HG03103 (cell line): ENCODE measurements around the gene SMAGP.
"Not testable (repeated sequence)": the region's sequence is repeated elsewhere in the genome, so short reads cannot be mapped to it uniquely, and the experiment has no call there.

Source experiments
- ATAC-seq: cut with Tn5 transposase; IDR thresholded peaks from one replicate; pipeline ENCODE4 v1.9.1; 2021; ENCODE audit warnings: low read depth; ENCODE audit not compliant: unreplicated experiment

Gene SMAGP

GRCh38 chr12:51227112-51227511, 43.1 kb downstream of the SMAGP start:
- ATAC-seq = not testable (repeated sequence)

DNA sequence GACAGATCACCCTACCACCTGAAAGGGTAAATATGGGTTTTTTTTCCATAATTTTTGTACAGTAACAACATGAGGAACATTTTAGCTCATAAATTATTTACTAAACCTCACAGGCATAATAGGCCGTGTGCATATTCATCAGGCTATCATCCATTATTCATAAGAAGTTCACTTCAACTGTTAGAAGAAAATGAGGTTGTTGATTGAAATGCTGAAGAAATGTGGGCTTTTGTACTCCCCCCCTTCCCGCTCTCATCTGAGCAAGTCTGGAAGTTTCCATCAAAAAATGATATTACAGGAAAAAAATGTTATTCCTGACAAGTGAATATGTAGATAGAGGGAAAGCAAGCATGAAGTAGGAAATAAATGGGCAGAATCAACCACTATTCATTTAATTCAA, 44.4 kb downstream of the SMAGP start:
- no peak for ATAC-seq

DNA sequence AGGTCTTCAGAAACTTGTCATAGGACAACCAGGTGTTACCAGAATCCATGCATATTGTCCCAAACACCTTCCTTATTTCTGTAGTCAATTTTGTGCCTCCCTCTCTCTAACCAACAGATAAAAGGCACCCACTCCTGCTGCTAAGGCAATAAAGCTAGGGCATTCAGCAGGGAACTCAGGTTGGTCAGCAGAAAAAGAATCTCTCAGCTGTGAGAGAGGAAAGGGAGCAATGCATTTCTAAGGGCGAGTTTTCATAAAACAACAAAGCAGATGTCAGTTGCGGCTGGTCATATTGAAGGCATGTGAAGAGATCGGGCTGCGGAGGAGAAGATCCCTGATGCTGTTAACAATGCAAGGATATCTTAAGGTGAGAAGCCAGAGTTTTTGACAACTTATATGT, 45.0 kb downstream of the SMAGP start:
- no peak for ATAC-seq

GRCh38 chr12:51224625-51225024, 45.6 kb downstream of the SMAGP start:
- ATAC-seq = no peak

DNA sequence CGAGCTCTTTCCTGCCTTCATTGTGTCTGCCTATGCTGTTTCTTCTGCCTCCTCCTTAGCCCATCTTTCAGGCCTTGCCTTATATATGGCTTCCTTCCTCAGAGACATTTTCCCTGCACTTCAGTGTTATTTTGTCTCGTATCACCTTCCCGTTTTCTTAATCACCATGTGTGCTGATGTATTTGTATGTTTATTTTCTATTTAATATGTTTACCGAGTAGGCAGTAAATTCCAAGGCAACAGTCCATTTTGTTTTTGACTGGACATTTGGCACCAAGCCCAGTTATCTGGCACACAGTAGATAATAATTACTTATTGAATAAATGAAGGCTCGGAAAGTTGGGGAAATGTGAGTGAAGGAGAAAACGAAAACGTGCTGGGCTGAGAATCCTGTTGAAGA, 47.8 kb downstream of the SMAGP start:
- ATAC-seq = no peak

DNA sequence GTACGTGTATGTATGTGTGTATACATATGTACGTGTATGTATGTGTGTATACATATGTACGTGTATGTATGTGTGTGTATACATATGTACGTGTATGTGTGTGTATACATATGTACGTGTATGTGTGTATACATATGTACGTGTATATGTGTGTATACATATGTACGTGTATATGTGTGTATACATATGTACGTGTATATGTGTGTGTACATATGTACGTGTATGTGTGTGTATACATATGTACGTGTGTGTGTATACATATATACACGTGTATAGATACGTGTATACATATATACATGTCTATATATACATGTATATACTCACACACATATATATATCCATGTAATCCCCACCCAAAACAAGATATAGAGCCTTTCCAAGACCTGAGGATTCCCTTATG, 50.4 kb downstream of the SMAGP start:
- ATAC-seq = not testable (repeated sequence)

- ATAC-seq = no peak
Measured at GRCh38 chr12:51219322-51219721, 50.9 kb downstream of the SMAGP start.

- no peak for ATAC-seq
Measured at GRCh38 chr12:51218607-51219161, 51.5 kb downstream of the SMAGP start.

GRCh38 chr12:51217968-51218606, 52.1 kb downstream of the SMAGP start, which contains the start of gene POU6F1:
POU6F1 (minus strand) TSS chr12:51218062; CDS start chr12:51206836, 11,226 bp downstream.
- ATAC-seq = peak; percentile 52

DNA sequence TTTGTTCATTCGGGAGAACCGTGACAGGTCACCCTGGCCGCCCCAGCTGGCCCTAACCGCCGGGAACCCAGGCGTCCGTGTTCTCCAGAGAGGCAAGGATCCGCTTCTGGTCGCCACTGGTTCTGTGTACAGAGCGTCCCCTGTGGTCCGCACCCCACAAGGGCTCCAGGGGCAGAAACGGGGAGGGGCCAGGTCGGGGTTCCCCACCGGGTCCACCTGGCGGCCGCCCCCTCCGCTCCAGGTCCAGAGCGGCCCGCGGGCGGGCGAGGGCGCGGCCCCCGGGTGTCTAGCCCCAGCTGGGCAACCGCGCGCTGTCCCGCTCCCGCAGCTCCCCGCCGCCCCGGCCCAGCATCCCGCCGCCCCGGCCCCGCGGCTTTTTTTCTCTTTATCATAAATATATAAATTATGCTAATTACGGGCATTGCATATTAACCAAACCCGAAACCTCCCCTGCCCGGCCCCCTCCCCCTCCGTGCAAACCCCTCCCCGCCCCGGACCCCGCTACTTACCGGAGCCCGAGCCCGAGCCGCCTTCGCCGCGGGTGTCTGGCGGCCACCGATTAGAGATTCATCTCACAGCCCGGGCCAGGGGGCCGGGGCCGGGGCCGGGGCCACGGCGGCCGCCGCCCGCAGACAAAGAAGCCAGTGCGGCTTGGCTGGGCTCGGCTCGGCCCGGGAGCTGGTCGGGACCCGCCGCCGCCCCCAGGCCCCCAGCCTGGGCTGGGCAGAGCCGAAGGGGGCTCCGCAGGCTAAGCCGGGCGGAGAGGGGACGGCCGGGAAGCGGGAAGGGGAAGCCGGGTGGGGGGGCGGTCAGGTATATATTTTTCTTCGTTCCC, 52.9 kb downstream of the SMAGP start:
- peak; percentile 31 for ATAC-seq

- ATAC-seq = no peak
Measured at GRCh38 chr12:51216642-51217041, 53.6 kb downstream of the SMAGP start.

- ATAC-seq = no peak
Measured at GRCh38 chr12:51214895-51215294, 55.3 kb downstream of the SMAGP start.

GRCh38 chr12:51210690-51211395, 59.4 kb downstream of the SMAGP start:
- no peak for ATAC-seq

DNA sequence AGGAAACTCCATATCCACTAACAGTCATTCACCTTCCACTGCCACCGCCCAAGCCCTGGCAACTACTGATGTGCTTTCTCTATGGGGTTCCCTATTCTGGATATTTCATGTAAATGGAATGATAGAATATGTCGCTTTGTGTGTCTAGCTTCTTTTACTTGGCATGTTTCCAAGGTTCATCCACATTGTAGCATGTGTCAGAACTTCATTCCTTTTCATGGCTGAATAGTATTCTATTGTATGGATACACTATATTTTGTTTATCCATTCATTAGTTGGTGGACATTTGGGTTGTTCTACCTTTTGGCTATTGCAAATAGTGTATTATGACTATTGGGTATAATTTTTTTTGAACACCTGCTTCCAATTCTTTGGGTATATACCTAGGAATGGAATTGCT, 61.0 kb downstream of the SMAGP start:
- ATAC-seq = no peak

DNA sequence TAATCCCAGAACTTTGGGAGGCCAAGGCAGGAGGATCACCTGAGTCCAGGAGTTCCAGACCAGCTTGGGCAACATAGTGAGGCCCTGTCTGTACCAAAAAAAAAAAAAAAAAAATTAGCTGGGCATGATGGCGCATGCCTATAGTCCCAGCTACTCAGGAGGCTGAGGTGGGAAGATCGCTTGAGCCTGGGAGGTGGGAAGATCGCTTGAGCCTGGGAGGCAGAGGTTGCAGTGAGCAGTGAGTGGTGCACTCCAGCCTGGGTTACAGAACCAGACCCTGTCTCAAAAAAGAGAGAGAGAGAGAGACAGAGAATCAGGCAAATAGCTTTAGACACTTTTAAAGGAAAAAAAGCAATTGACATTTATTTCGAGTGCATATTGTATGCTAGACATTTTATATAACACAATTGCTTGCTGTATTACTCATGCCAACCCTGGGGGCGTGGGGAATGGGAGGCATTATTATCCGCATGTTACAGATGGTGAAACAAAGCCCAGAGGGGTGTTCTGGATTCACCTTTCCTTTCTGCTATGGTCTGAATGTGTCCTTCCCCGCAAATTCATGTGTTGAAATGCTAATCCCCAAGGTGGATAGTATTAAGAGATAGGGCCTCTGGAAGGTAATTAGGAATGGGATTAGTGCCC, 62.1 kb downstream of the SMAGP start:
- no peak for ATAC-seq

- ATAC-seq = no peak
Measured at GRCh38 chr12:51205350-51205749, 64.9 kb downstream of the SMAGP start.

GRCh38 chr12:51202718-51203117, 67.5 kb downstream of the SMAGP start:
- no peak for ATAC-seq

DNA sequence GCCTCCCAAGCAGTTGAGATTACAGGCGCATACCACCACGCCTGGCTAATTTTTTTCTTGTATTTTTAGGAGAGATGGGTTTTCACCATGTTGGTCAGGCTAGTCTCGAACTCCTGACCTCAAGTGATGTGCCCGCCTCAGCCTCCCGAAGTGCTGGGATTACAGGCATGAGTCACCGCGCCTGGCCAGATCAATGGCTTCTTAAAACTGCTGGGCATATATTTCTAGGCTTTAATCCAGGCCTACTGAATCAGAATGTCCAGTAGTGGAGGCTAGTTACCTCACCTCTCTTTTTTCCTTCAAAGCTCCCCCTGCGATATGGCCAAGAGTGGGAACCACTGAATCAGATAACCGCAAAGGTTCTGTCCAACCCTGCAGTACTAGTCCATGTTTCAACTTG, 69.4 kb downstream of the SMAGP start:
- ATAC-seq = no peak

- ATAC-seq = no peak
Measured at GRCh38 chr12:51200156-51200555, 70.1 kb downstream of the SMAGP start.

- ATAC-seq = no peak
Measured at GRCh38 chr12:51199366-51199945, 70.8 kb downstream of the SMAGP start.
